HEK293T (cell line): Measurements from ENCODE around the gene SCGB1C1.

Source experiments
- CTCF ChIA-PET: fragments of 350-600 bp; formaldehyde crosslinking; extraction: SDS; loops from one replicate; lab custom pipeline; 2021; ENCODE audit warnings: antibody characterized with exemption, inconsistent platforms; lab: Yijun Ruan, JAX
- POLR2A ChIA-PET: fragments of 350-600 bp; formaldehyde crosslinking; extraction: SDS; loops from one replicate; lab custom pipeline; 2020; ENCODE audit warnings: antibody characterized with exemption, inconsistent platforms; lab: Yijun Ruan, JAX
- DNase-seq: peaks from one replicate; pipeline ENCODE4 v3.0.0; 2012; ENCODE audit warnings: mixed read lengths; ENCODE audit errors: extremely low spot score
- ARNT ChIP-seq: fragments of 450-650 bp; IDR thresholded peaks from 2 replicates; pipeline ENCODE4 v1.6.1; 2017; ENCODE audit warnings: mild to moderate bottlenecking
- BHLHE40 ChIP-seq: fragments of 450-650 bp; IDR thresholded peaks from 2 replicates; pipeline ENCODE4 v1.6.1; 2016; ENCODE audit warnings: mild to moderate bottlenecking, moderate library complexity, borderline replicate concordance
- CTBP1 ChIP-seq: fragments of 450-650 bp; IDR thresholded peaks from 2 replicates; pipeline ENCODE4 v1.6.1; 2016; ENCODE audit warnings: borderline replicate concordance
- ELF4 ChIP-seq: fragments of 450-650 bp; IDR thresholded peaks from 2 replicates; pipeline ENCODE4 v1.6.1; 2017; ENCODE audit warnings: antibody characterized with exemption
- FOXA1 ChIP-seq: fragments of 450-650 bp; IDR thresholded peaks from 2 replicates; pipeline ENCODE4 v1.6.1; 2016; ENCODE audit warnings: mild to moderate bottlenecking
- FOXK2 ChIP-seq: fragments of 450-650 bp; IDR thresholded peaks from 2 replicates; pipeline ENCODE4 v1.6.1; 2016; ENCODE audit warnings: mild to moderate bottlenecking
- FOXM1 ChIP-seq: fragments of 450-650 bp; IDR thresholded peaks from 2 replicates; pipeline ENCODE4 v1.6.1; 2017; ENCODE audit warnings: mild to moderate bottlenecking, borderline replicate concordance
- HDGF ChIP-seq: fragments of 450-650 bp; IDR thresholded peaks from 2 replicates; pipeline ENCODE4 v1.6.1; 2017; ENCODE audit warnings: antibody characterized with exemption, borderline replicate concordance
- L3MBTL2 ChIP-seq: fragments of 450-650 bp; conservative IDR thresholded peaks from 2 replicates; pipeline ENCODE4 v1.6.1; 2016; ENCODE audit warnings: mild to moderate bottlenecking
- LEF1 ChIP-seq: fragments of 450-650 bp; IDR thresholded peaks from 2 replicates; pipeline ENCODE4 v1.6.1; 2017; ENCODE audit warnings: mild to moderate bottlenecking, borderline replicate concordance
- NFRKB ChIP-seq: fragments of 450-650 bp; IDR thresholded peaks from 2 replicates; pipeline ENCODE4 v1.6.1; 2016; ENCODE audit warnings: mild to moderate bottlenecking, moderate library complexity
- PKNOX1 ChIP-seq: fragments of 450-650 bp; IDR thresholded peaks from 2 replicates; pipeline ENCODE4 v1.6.1; 2016
- SP1 ChIP-seq: fragments of 450-650 bp; IDR thresholded peaks from 2 replicates; pipeline ENCODE4 v1.6.1; 2017
- SUZ12 ChIP-seq: fragments of 450-650 bp; IDR thresholded peaks from 2 replicates; pipeline ENCODE4 v1.6.1; 2016; ENCODE audit warnings: mild to moderate bottlenecking
- TARDBP ChIP-seq: fragments of 450-650 bp; IDR thresholded peaks from 2 replicates; pipeline ENCODE4 v1.6.1; 2016
- ZNF384 ChIP-seq: fragments of 450-650 bp; IDR thresholded peaks from 2 replicates; pipeline ENCODE4 v1.6.1; 2016

SCGB1C1 gene

GRCh38 chr11:212150-213100, 19.5 kb downstream of the SCGB1C1 start:
- no peak for DNase-seq
- ChIA-PET POLR2A (no interaction called here), CTCF (no interaction called here)
- TF ChIP-seq BHLHE40: no peak
- no peak for TF ChIP-seq TARDBP
- TF ChIP-seq FOXK2: no peak
- no peak for TF ChIP-seq CTBP1
- TF ChIP-seq FOXM1: no peak
- TF ChIP-seq HDGF: no peak
- no peak for TF ChIP-seq NFRKB

GRCh38 chr11:213111-213510, 20.2 kb downstream of the SCGB1C1 start:
- no peak for DNase-seq
- POLR2A ChIA-PET: no interaction called here
- TF ChIP-seq PKNOX1 (no peak), ZNF384 (no peak), ELF4 (no peak), FOXA1 (no peak), TARDBP (no peak), SP1 (no peak), FOXK2 (no peak), BHLHE40 (no peak), ARNT (no peak), HDGF (no peak), CTBP1 (no peak), FOXM1 (no peak), NFRKB (no peak), LEF1 (no peak), L3MBTL2 (no peak), SUZ12 (no peak)
- CTCF ChIA-PET: no interaction called here

GRCh38 chr11:214083-214482, 21.2 kb downstream of the SCGB1C1 start:
- POLR2A ChIA-PET: interaction anchor here (0.7 kb wide), 1 partner anchor 277 kb away, joined by 3 read pairs; no protein-coding TSS in a partner anchor
- no peak for TF ChIP-seq ELF4
- no peak for TF ChIP-seq HDGF
- TF ChIP-seq PKNOX1: no peak
- TF ChIP-seq CTBP1: no peak
- TF ChIP-seq SUZ12: no peak
- no peak for TF ChIP-seq ZNF384
- TF ChIP-seq BHLHE40: no peak
- no peak for TF ChIP-seq ARNT
- no peak for TF ChIP-seq FOXK2
- TF ChIP-seq FOXM1: no peak
- TF ChIP-seq LEF1: no peak
- TF ChIP-seq TARDBP: no peak
- TF ChIP-seq FOXA1: no peak
- no peak for TF ChIP-seq SP1
- no peak for TF ChIP-seq NFRKB
- TF ChIP-seq L3MBTL2: no peak
- CTCF ChIA-PET: no interaction called here
- no peak for DNase-seq

- TF ChIP-seq FOXK2 (no peak), LEF1 (no peak), BHLHE40 (no peak), HDGF (no peak), ARNT (no peak), ZNF384 (no peak), PKNOX1 (no peak), TARDBP (no peak), CTBP1 (no peak), FOXA1 (no peak), ELF4 (no peak), SP1 (no peak), SUZ12 (no peak)
- ChIA-PET POLR2A (interaction anchor here (1.1 to 2.4 kb wide), 2 partner anchors 8 kb away, joined by 3 to 20 read pairs; partner anchors contain the start of genes BET1L and RIC8A), CTCF (no interaction called here)
- no peak for DNase-seq
Measured at GRCh38 chr11:215581-216037, 22.7 kb downstream of the SCGB1C1 start.

- CTCF ChIA-PET: no interaction called here
- TF ChIP-seq PKNOX1 (no peak), SUZ12 (no peak), HDGF (no peak), SP1 (no peak), ELF4 (no peak), NFRKB (no peak), L3MBTL2 (no peak), FOXK2 (no peak), FOXA1 (no peak), BHLHE40 (no peak), FOXM1 (no peak), LEF1 (no peak), CTBP1 (no peak), ZNF384 (no peak), ARNT (no peak), TARDBP (no peak)
- DNase-seq: no peak
- POLR2A ChIA-PET: interaction anchor here (2.4 kb wide), 1 partner anchor 9 kb away, joined by 20 read pairs; the partner anchor contains the start of genes BET1L and RIC8A
Measured at GRCh38 chr11:216081-216974, 23.4 kb downstream of the SCGB1C1 start.
